B cell (primary cell): ENCODE data around the gene PMF1.

Experiments
- EZH2 ChIP-seq: IDR thresholded peaks from 2 replicates; pipeline ENCODE4 v1.6.1; 2012; ENCODE audit warnings: borderline replicate concordance, low read depth, mild to moderate bottlenecking, moderate library complexity, low read length; ENCODE audit not compliant: insufficient read depth, poor library complexity, severe bottlenecking
- TF ChIP-seq, protein P1 (sequence below): fragments of 200-600 bp; IDR thresholded peaks from one replicate; pipeline ENCODE4 v1.8.0; 2022; ENCODE audit warnings: antibody characterized with exemption, mild to moderate bottlenecking

DNA sequence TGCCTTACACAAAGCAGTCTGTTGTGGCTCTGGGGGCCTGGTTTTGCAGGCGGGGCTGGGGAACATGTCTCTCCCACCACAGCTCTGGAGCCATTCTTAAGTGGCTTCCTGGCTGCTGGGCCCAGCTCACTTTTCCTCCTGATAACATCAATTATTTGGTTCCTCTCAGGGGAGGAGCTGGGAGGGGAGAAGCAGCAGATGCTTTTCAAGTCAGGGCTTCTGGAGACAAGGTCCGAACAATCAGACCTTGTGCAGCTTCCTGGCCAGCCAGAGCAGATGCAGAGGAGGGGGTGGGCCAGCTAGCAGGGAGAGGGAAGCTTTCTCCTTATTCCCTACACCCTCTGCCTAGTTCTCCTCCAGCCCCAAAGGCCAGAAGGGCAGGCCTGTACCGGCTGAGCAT lies 38.7 kb downstream of the PMF1 start:
- TF ChIP-seq, protein P1, sequence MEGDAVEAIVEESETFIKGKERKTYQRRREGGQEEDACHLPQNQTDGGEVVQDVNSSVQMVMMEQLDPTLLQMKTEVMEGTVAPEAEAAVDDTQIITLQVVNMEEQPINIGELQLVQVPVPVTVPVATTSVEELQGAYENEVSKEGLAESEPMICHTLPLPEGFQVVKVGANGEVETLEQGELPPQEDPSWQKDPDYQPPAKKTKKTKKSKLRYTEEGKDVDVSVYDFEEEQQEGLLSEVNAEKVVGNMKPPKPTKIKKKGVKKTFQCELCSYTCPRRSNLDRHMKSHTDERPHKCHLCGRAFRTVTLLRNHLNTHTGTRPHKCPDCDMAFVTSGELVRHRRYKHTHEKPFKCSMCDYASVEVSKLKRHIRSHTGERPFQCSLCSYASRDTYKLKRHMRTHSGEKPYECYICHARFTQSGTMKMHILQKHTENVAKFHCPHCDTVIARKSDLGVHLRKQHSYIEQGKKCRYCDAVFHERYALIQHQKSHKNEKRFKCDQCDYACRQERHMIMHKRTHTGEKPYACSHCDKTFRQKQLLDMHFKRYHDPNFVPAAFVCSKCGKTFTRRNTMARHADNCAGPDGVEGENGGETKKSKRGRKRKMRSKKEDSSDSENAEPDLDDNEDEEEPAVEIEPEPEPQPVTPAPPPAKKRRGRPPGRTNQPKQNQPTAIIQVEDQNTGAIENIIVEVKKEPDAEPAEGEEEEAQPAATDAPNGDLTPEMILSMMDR, result no peak
- TF ChIP-seq EZH2, result no peak
